IMR-90 (cell line): ENCODE measurements around the gene RPL19. TPM values are rescaled to one million over a fixed set of nuclear protein-coding genes. Genes with fewer than 3 reads are reported as not detected.

Experiments used
- ATAC-seq: fragments of 200-7000 bp; cut with Tn5 transposase; 2 replicates; pipeline ENCODE4 v1.9.1; 2020; ENCODE audit warnings: low read depth, mild to moderate bottlenecking, moderate library complexity
- BruUV-seq: library from RNA; stranded (reverse); fragments of 400-500 nt; replicated peaks from 2 replicates; lab custom pipeline; 2021; lab: Mats Ljungman, UMichigan
- CTCF ChIA-PET: fragments of 300-600 bp; formaldehyde crosslinking; extraction: SDS; loops from one replicate; lab custom pipeline; 2021; ENCODE audit warnings: antibody characterized with exemption; lab: Yijun Ruan, JAX
- POLR2A ChIA-PET: fragments of 300-600 bp; sonication (Branson Sonifier 250); formaldehyde crosslinking; loops from one replicate; lab custom pipeline; 2022; ENCODE audit warnings: antibody characterized with exemption; ENCODE audit not compliant: unreplicated experiment; lab: Charles Lee
- DNase-seq: peaks from one replicate; pipeline ENCODE4 v3.0.0; 2013
- H2AFZ ChIP-seq: replicated peaks from 2 replicates; pipeline ENCODE3; 2013; ENCODE audit warnings: low read length, mild to moderate bottlenecking; ENCODE audit not compliant: poor library complexity
- H2AK5ac ChIP-seq: 2 replicates; pipeline ENCODE4 v1.6.1; 2013; ENCODE audit warnings: low read depth, low read length, inconsistent platforms
- H2AK9ac ChIP-seq: replicated peaks from 2 replicates; pipeline ENCODE3; 2013; ENCODE audit warnings: mild to moderate bottlenecking, low read depth, low read length, moderate library complexity; ENCODE audit not compliant: poor library complexity
- H2BK120ac ChIP-seq: 2 replicates; pipeline ENCODE4 v1.6.1; 2013; ENCODE audit warnings: low read depth, low read length, inconsistent platforms
- H2BK15ac ChIP-seq: 3 replicates; pipeline ENCODE4 v1.6.1; 2013; ENCODE audit warnings: low read depth, low read length, inconsistent platforms
- H2BK20ac ChIP-seq: 2 replicates; pipeline ENCODE4 v1.6.1; 2013; ENCODE audit warnings: low read depth, mild to moderate bottlenecking, inconsistent platforms, low read length, moderate library complexity
- H2BK5ac ChIP-seq: 2 replicates; pipeline ENCODE4 v1.6.1; 2013; ENCODE audit warnings: mild to moderate bottlenecking, low read depth, low read length, inconsistent platforms; ENCODE audit not compliant: poor library complexity, severe bottlenecking
- H3K14ac ChIP-seq: replicated peaks from 2 replicates; pipeline ENCODE4 v1.6.1; 2013; ENCODE audit warnings: low read depth, low read length, inconsistent platforms
- H3K18ac ChIP-seq: 2 replicates; pipeline ENCODE4 v1.6.1; 2013; ENCODE audit warnings: low read depth, low read length, control low read depth
- H3K23ac ChIP-seq: 2 replicates; pipeline ENCODE4 v1.6.1; 2013; ENCODE audit warnings: low read depth, low read length, inconsistent platforms
- H3K27ac ChIP-seq: 2 replicates; pipeline ENCODE4 v1.5.1; 2013; ENCODE audit warnings: mild to moderate bottlenecking, control low read depth, low read length; ENCODE audit not compliant: insufficient read depth
- H3K27me3 ChIP-seq: 2 replicates; pipeline ENCODE4 v1.6.1; 2013; ENCODE audit warnings: low read length; ENCODE audit not compliant: control insufficient read depth, insufficient read depth
- H3K36me3 ChIP-seq: 2 replicates; pipeline ENCODE4 v1.6.1; 2013; ENCODE audit warnings: low read length, mixed read lengths; ENCODE audit not compliant: control insufficient read depth, insufficient read depth
- H3K4ac ChIP-seq: 2 replicates; pipeline ENCODE4 v1.6.1; 2013; ENCODE audit warnings: low read depth, low read length, inconsistent platforms
- H3K4me1 ChIP-seq: 2 replicates; pipeline ENCODE4 v1.6.1; 2013; ENCODE audit warnings: low read length, mixed read lengths; ENCODE audit not compliant: control insufficient read depth, insufficient read depth
- H3K4me2 ChIP-seq: 2 replicates; pipeline ENCODE4 v1.6.1; 2013; ENCODE audit warnings: low read depth, mild to moderate bottlenecking, control low read depth, low read length, moderate library complexity
- H3K4me3 ChIP-seq: 2 replicates; pipeline ENCODE4 v1.5.1; 2013; ENCODE audit warnings: low read depth, mild to moderate bottlenecking, control low read depth, low read length, moderate library complexity; ENCODE audit not compliant: insufficient read depth
- H3K56ac ChIP-seq: 2 replicates; pipeline ENCODE4 v1.6.1; 2013; ENCODE audit warnings: low read length, inconsistent platforms; ENCODE audit not compliant: insufficient read depth; ENCODE audit errors: extremely low read depth
- H3K79me1 ChIP-seq, 2 experiments: 2 replicates each; pipeline ENCODE4 v1.6.1; 2013; ENCODE audit warnings: low read length in 2 of 2, inconsistent platforms in 1 of 2, low read depth in 1 of 2
- H3K9ac ChIP-seq: 2 replicates; pipeline ENCODE4 v1.6.1; 2013; ENCODE audit warnings: low read depth, low read length, control low read depth
- H3K9me1 ChIP-seq: 2 replicates; pipeline ENCODE4 v1.6.1; 2013; ENCODE audit warnings: low read length, inconsistent platforms; ENCODE audit not compliant: insufficient read depth
- H3K9me3 ChIP-seq: 2 replicates; pipeline ENCODE4 v1.6.1; 2013; ENCODE audit warnings: low read length; ENCODE audit not compliant: control insufficient read depth, insufficient read depth
- H4K20me1 ChIP-seq: 2 replicates; pipeline ENCODE4 v1.6.1; 2013; ENCODE audit warnings: low read length, inconsistent platforms; ENCODE audit not compliant: insufficient read depth
- H4K5ac ChIP-seq: 2 replicates; pipeline ENCODE4 v1.6.1; 2013; ENCODE audit warnings: mild to moderate bottlenecking, low read depth, low read length, control low read depth
- H4K8ac ChIP-seq, 2 experiments: 2 replicates each; pipeline ENCODE4 v1.6.1; 2013; ENCODE audit warnings: low read depth in 2 of 2, low read length in 2 of 2, control low read depth in 1 of 2, inconsistent platforms in 1 of 2
- H4K91ac ChIP-seq: 2 replicates; pipeline ENCODE4 v1.6.1; 2013; ENCODE audit warnings: low read depth, low read length, inconsistent platforms; ENCODE audit not compliant: insufficient read depth
- CEBPB ChIP-seq: IDR thresholded peaks from 2 replicates; pipeline ENCODE4 v1.6.1; 2012; ENCODE audit warnings: low read depth, low read length, improper control_type of control experiment
- CHD1 ChIP-seq: IDR thresholded peaks from 2 replicates; pipeline ENCODE4 v1.6.1; 2012; ENCODE audit warnings: low read depth, low read length, improper control_type of control experiment
- CTCF ChIP-seq: conservative IDR thresholded peaks from 2 replicates; pipeline ENCODE4 v1.5.1; 2012; ENCODE audit warnings: mild to moderate bottlenecking, low read depth, low read length, improper control_type of control experiment
- MAFK ChIP-seq: IDR thresholded peaks from 2 replicates; pipeline ENCODE4 v1.6.1; 2012; ENCODE audit warnings: low read depth, low read length, improper control_type of control experiment
- MAZ ChIP-seq: IDR thresholded peaks from 2 replicates; pipeline ENCODE4 v1.6.1; 2012; ENCODE audit warnings: low read depth, mild to moderate bottlenecking, low read length, improper control_type of control experiment, moderate library complexity, borderline replicate concordance
- RCOR1 ChIP-seq: IDR thresholded peaks from 2 replicates; pipeline ENCODE4 v1.6.1; 2012; ENCODE audit warnings: mild to moderate bottlenecking, low read length, improper control_type of control experiment; ENCODE audit not compliant: insufficient replicate concordance
- RFX5 ChIP-seq: IDR thresholded peaks from 2 replicates; pipeline ENCODE4 v1.8.0; 2012; ENCODE audit warnings: low read depth, mild to moderate bottlenecking, low read length, moderate library complexity
- SMC3 ChIP-seq: fragments of 150-350 bp; IDR thresholded peaks from 2 replicates; pipeline ENCODE4 v1.6.1; 2016; ENCODE audit warnings: low read depth, mild to moderate bottlenecking, antibody characterized with exemption, low read length, moderate library complexity
- USF2 ChIP-seq: fragments of 150-350 bp; IDR thresholded peaks from 2 replicates; pipeline ENCODE4 v1.6.1; 2017; ENCODE audit warnings: mild to moderate bottlenecking, antibody characterized with exemption, low read length, low read depth
- WGBS, 2 experiments: methylation state at CpG; one replicate each; pipeline versions ENCODE4 v1.1.5 to v1.1.7; 2013; ENCODE audit warnings: missing lambda C conversion rate in 2 of 2; ENCODE audit not compliant: insufficient read length in 1 of 2; ENCODE audit errors: extremely low coverage in 2 of 2; 5-methylcytosine and 5-hydroxymethylcytosine counted together
- dilution Hi-C: fragments of 300-500 bp; cut with HindIII; formaldehyde crosslinking; loops from one replicate; pipeline ENCODE4 v1.14.3; 2018; ENCODE audit warnings: low sequenced_read_pairs; ENCODE audit not compliant: unreplicated experiment
- in situ Hi-C: fragments of 300-500 bp; cut with MboI; formaldehyde crosslinking; loops from 3 replicates; pipeline ENCODE4 v1.14.3; 2019; ENCODE audit warnings: low sequenced_read_pairs, inconsistent platforms, mixed read lengths
- intact Hi-C: fragments of 100-400 bp; cut with micrococcal nuclease; formaldehyde crosslinking; loops from 2 replicates; pipeline ENCODE4 v1.10.0; 2022
- polyA plus RNA-seq, 3 experiments: library from polyadenylated mRNA; depleted of rRNA; stranded (reverse); fragments of >200 nt; gene quantifications; 2 replicates each; pipeline ENCODE4 v1.2.3, GENCODE V29; 2012; ENCODE audit warnings: low replicate concordance in 1 of 3
- total RNA-seq: library from RNA; depleted of rRNA; stranded (reverse); fragments of >200 nt; gene quantifications from 2 replicates; pipeline ENCODE4 v1.2.3, GENCODE V29; 2012

RPL19 gene
- total and polyA plus RNA-seq, 2 of the 4 experiments (the other 2 are of a cell fraction): 2,101 to 2,466 TPM

GRCh38 chr17:39156491-39156890 lies 43.6 kb upstream of the RPL19 start:
- BruUV-seq: no TSS peak
- Histone ChIP-seq H3K9ac (no peak overlapping the region), H3K23ac (no peak overlapping the region), H3K56ac (no peak overlapping the region), H3K18ac (no peak overlapping the region), H4K5ac (no peak overlapping the region), H3K4me2 (no peak overlapping the region), H3K4me3 (no peak overlapping the region), H3K9me3 (no peaks in the 10 kb centered on the region), H3K14ac (no peak overlapping the region), H2BK5ac (no peak overlapping the region), H4K20me1 (peaks cover 4% of the 10 kb centered on the region; the same call in 1 of the 2 replicates), H3K27ac (no peak overlapping the region), H3K27me3 (peaks cover 7% of the 10 kb centered on the region; the same call in 1 of the 2 replicates), H4K8ac (no peak overlapping the region), H2AK9ac (no peak overlapping the region), H4K91ac (no peak overlapping the region), H3K4ac (no peak overlapping the region), H3K4me1 (peaks cover 4% of the 10 kb centered on the region), H2BK15ac (no peak overlapping the region), H3K36me3 (no peaks in the 10 kb centered on the region), H3K79me1 (no peaks in the 10 kb centered on the region), H2BK120ac (no peak overlapping the region), H3K9me1 (no peaks in the 10 kb centered on the region), H2BK20ac (no peak overlapping the region), H2AFZ (no peak overlapping the region), H2AK5ac (no peak overlapping the region)
- in situ Hi-C loops: no loop called here
- TF ChIP-seq RCOR1 (no peak), SMC3 (no peak), CEBPB (no peak), MAFK (no peak), USF2 (no peak), CHD1 (no peak), MAZ (no peak), RFX5 (no peak), CTCF (no peak)
- DNase-seq (no peak), ATAC-seq (no peak)
- POLR2A ChIA-PET: no interaction called here
- no CpG with 5 or more reads among the region's 7 CpGs for WGBS, 2 experiments
- dilution Hi-C loops: no loop called here
- intact Hi-C loops: no loop called here
- CTCF ChIA-PET: interaction anchor here (0.5 kb wide), 1 partner anchor 298 kb away, joined by 4 read pairs; no protein-coding TSS in a partner anchor
